GM12878 (cell line): ENCODE data around the gene GJB6. TPM values are rescaled to one million over a fixed set of nuclear protein-coding genes. Genes with fewer than 3 reads are reported as not detected.

ENCODE experiments used
- ATAC-seq: fragments of 200-7000 bp; cut with Tn5 transposase; 3 replicates; pipeline ENCODE4 v1.9.1; 2020; ENCODE audit warnings: mild to moderate bottlenecking, moderate library complexity
- BruUV-seq: library from RNA; stranded (reverse); fragments of 400-500 nt; replicated peaks from 2 replicates; lab custom pipeline; 2021; lab: Mats Ljungman, UMichigan
- CTCF ChIA-PET: fragments of 300-600 bp; sonication (Branson Sonifier 250); formaldehyde crosslinking; extraction: SDS; loops from one replicate; lab custom pipeline; 2021; ENCODE audit warnings: inconsistent platforms; lab: Yijun Ruan, JAX
- POLR2A ChIA-PET: fragments of 350-600 bp; formaldehyde crosslinking; extraction: SDS; loops from one replicate; lab custom pipeline; 2021; ENCODE audit warnings: inconsistent platforms; lab: Charles Lee
- RAD21 ChIA-PET: fragments of 300-600 bp; sonication (Branson Sonifier 250); formaldehyde crosslinking; loops from one replicate; lab custom pipeline; 2023; ENCODE audit warnings: antibody characterized with exemption; ENCODE audit not compliant: unreplicated experiment; lab: Charles Lee
- SMC1A ChIA-PET: fragments of 300-600 bp; sonication (Branson Sonifier 250); formaldehyde crosslinking; loops from one replicate; lab custom pipeline; 2023; ENCODE audit not compliant: unreplicated experiment, uncharacterized antibody; lab: Charles Lee
- DNase-seq: peaks from one replicate; pipeline ENCODE4 v3.0.0-alpha.2; 2011; ENCODE audit warnings: low read depth, low spot score
- FAIRE-seq: peaks from 3 replicates; lab custom pipeline; 2011; peaks lifted over from hg19 to GRCh38; lab: Jason Lieb, UNC
- H2AFZ ChIP-seq: 2 replicates; pipeline ENCODE4 v1.6.0; 2011; ENCODE audit warnings: low read depth, low read length, control low read depth; ENCODE audit not compliant: control insufficient read depth
- H3K27ac ChIP-seq: 2 replicates; pipeline ENCODE4 v1.5.1; 2011; ENCODE audit warnings: control low read depth; ENCODE audit not compliant: control insufficient read depth, insufficient read depth
- H3K27me3 ChIP-seq, 2 experiments: replicated peaks in 1 of 2; 2 replicates each; pipeline versions ENCODE4 v1.6.0 to v1.6.1; 2011; ENCODE audit warnings: low read length in 1 of 2; ENCODE audit not compliant: control insufficient read depth in 2 of 2, insufficient read depth in 2 of 2
- H3K36me3 ChIP-seq, 2 experiments: 2 replicates each; pipeline ENCODE4 v1.5.1; 2011; ENCODE audit warnings: low read length in 1 of 2; ENCODE audit not compliant: control insufficient read depth in 2 of 2, insufficient read depth in 2 of 2
- H3K4me1 ChIP-seq: 2 replicates; pipeline ENCODE4 v1.6.1; 2011; ENCODE audit warnings: mild to moderate bottlenecking, low read length, moderate library complexity, mixed read lengths; ENCODE audit not compliant: control insufficient read depth, insufficient read depth
- H3K4me2 ChIP-seq: 2 replicates; pipeline ENCODE4 v1.6.0; 2011; ENCODE audit warnings: control low read depth; ENCODE audit not compliant: control insufficient read depth, insufficient read depth
- H3K4me3 ChIP-seq: fragments of 200-600 bp; sonication (generic); 2 replicates; pipeline ENCODE4 v1.5.1; 2016
- H3K79me2 ChIP-seq: 2 replicates; pipeline ENCODE4 v1.6.0; 2011; ENCODE audit warnings: low read length; ENCODE audit not compliant: control insufficient read depth, insufficient read depth
- H3K9ac ChIP-seq: 2 replicates; pipeline ENCODE4 v1.8.0; 2011; ENCODE audit warnings: low read length, control low read depth, mixed read lengths; ENCODE audit not compliant: control insufficient read depth, insufficient read depth
- H3K9me3 ChIP-seq: replicated peaks from 3 replicates; pipeline ENCODE4 v1.5.1; 2011; ENCODE audit warnings: mild to moderate bottlenecking, low read length; ENCODE audit not compliant: control insufficient read depth, insufficient read depth
- H4K20me1 ChIP-seq: 2 replicates; pipeline ENCODE4 v1.6.0; 2011; ENCODE audit not compliant: control insufficient read depth, insufficient read depth
- BCL3 ChIP-seq: IDR thresholded peaks from 2 replicates; pipeline ENCODE4 v1.6.1; 2011; ENCODE audit warnings: borderline replicate concordance, low read depth, mild to moderate bottlenecking, moderate library complexity, low read length; ENCODE audit not compliant: insufficient read depth, poor library complexity, severe bottlenecking
- CBFB ChIP-seq: IDR thresholded peaks from 2 replicates; pipeline ENCODE4 v1.6.1; 2016; ENCODE audit warnings: antibody characterized with exemption, low read depth
- EZH2 ChIP-seq: IDR thresholded peaks from 2 replicates; pipeline ENCODE4 v1.6.1; 2012; ENCODE audit warnings: low read depth, mild to moderate bottlenecking, control low read depth, inconsistent platforms, low read length, borderline replicate concordance; ENCODE audit not compliant: control insufficient read depth
- FOS ChIP-seq: IDR thresholded peaks from 3 replicates; pipeline ENCODE4 v1.6.1; 2011; ENCODE audit warnings: borderline replicate concordance; ENCODE audit not compliant: insufficient read length; ENCODE audit errors: extremely low read depth
- NFYA ChIP-seq: IDR thresholded peaks from 2 replicates; pipeline ENCODE4 v1.6.1; 2011; ENCODE audit warnings: low read depth, mild to moderate bottlenecking, low read length, improper control_type of control experiment, borderline replicate concordance
- USF1 ChIP-seq: IDR thresholded peaks from 2 replicates; pipeline ENCODE4 v1.6.1; 2011; ENCODE audit warnings: borderline replicate concordance, low read depth, mild to moderate bottlenecking, moderate library complexity, mixed read lengths, low read length; ENCODE audit not compliant: insufficient read depth; ENCODE audit errors: extremely low read length
- WGBS: methylation state at CpG from one replicate; pipeline ENCODE4 v1.1.6; 2016; ENCODE audit warnings: low lambda C conversion rate; ENCODE audit not compliant: insufficient replicate concordance, insufficient coverage; ENCODE audit errors: missing lambda C conversion rate; 5-methylcytosine and 5-hydroxymethylcytosine counted together
- in situ Hi-C: fragments of 300-500 bp; cut with MboI; formaldehyde crosslinking; loops from 9 replicates; pipeline ENCODE4 v1.14.3; 2018; ENCODE audit warnings: mixed read lengths
- intact Hi-C: fragments of 100-400 bp; cut with micrococcal nuclease; formaldehyde crosslinking; loops from one replicate; pipeline ENCODE4 v1.14.2; 2022; ENCODE audit not compliant: unreplicated experiment
- polyA plus RNA-seq, 11 experiments: library from polyadenylated mRNA; depleted of rRNA in 4 of 11; unstranded in 6 of 11; stranded (reverse) in 5 of 11; fragments of >200 nt; fragmentation: Nextera tagmentation in 4 of 11; fragmentation: Illumina TruSeq in 1 of 11; extraction: Ambion mirVana in 4 of 11; extraction: Trizol in 1 of 11; gene quantifications; 1 replicate in 1 of 11; 2 replicates in 10 of 11; pipeline versions ENCODE4 v1.2.1 to v1.2.3, GENCODE V29; 2011 to 2016; ENCODE audit warnings: inconsistent platforms in 2 of 11, missing spikeins in 2 of 11, low read depth in 1 of 11
- total RNA-seq, 4 experiments: library from RNA; depleted of rRNA in 3 of 4; stranded (reverse); fragments of >200 nt in 3 of 4; fragmentation: Illumina TruSeq in 1 of 4; extraction: Trizol in 1 of 4; gene quantifications; 2 replicates each; pipeline versions ENCODE4 v1.2.1 to v1.2.3, GENCODE V29; 2013 to 2021
- TF ChIP-seq, protein P1 (sequence below): fragments of 450-650 bp; conservative IDR thresholded peaks from 2 replicates; pipeline ENCODE4 v1.6.1; 2017; ENCODE audit warnings: mild to moderate bottlenecking, moderate library complexity
- TF ChIP-seq, protein P2 (sequence below): fragments of 450-650 bp; formaldehyde crosslinking; IDR thresholded peaks from 2 replicates; pipeline ENCODE4 v1.4.0; 2020; ENCODE audit warnings: mild to moderate bottlenecking, moderate library complexity
- TF ChIP-seq, protein P3 (sequence below): fragments of 450-650 bp; IDR thresholded peaks from 2 replicates; pipeline ENCODE4 v1.6.1; 2017; ENCODE audit warnings: antibody characterized with exemption, mild to moderate bottlenecking, moderate library complexity
- TF ChIP-seq, protein P4 (sequence below): fragments of 450-650 bp; IDR thresholded peaks from 2 replicates; pipeline ENCODE4 v1.6.1; 2014; ENCODE audit warnings: mild to moderate bottlenecking

Gene GJB6
- total and polyA plus RNA-seq, 10 of the 15 experiments (the other 5 are each of a cell fraction or from before 2014, with no cell fraction given) = 0.03 TPM; not detected in 9

DNA sequence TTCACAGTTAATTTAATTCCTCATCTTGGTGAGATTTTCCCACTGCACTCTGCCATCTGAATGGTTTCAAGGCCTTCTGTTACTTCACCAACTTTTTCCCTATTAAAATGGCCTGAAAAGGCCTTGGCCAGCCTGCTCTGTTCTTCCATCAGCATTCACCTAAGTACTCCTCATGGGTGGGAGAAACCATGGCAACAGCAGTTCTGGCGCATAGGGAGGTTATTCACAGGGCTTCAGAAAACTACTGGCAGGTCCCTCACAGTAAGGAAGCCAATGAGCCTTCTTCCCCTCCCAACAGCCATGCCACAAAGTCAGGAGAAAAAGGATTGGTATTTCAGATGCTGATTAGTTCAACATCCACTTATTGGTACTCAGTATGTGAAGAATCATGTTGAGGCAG, 22.2 kb downstream of the GJB6 start:
- ChIA-PET POLR2A (no interaction called here), SMC1A (interaction anchor here (0.7 kb wide), 1 partner anchor 24 kb away, joined by 3 read pairs; no protein-coding TSS in a partner anchor), CTCF (interaction anchor here (0.7 to 1.0 kb wide), 2 partner anchors 19 to 278 kb away, joined by 3 read pairs; no protein-coding TSS in a partner anchor), RAD21 (no interaction called here)
- in situ Hi-C loops = no loop called here
- no TSS peak for BruUV-seq
- no peaks in the 10 kb centered on the region for H3K9me3 ChIP-seq
- ATAC-seq (no peak), DNase-seq (no peak), FAIRE-seq (no peak)
- no peaks in the 10 kb centered on the region for H3K79me2 ChIP-seq
- no peaks in the 10 kb centered on the region for H4K20me1 ChIP-seq
- no peak overlapping the region for H3K9ac ChIP-seq
- peaks cover 0 to 1% of the 10 kb centered on the region in 2 experiments; a peak in 1 of 4 replicates for H3K27me3 ChIP-seq
- H3K4me2 ChIP-seq = no peak overlapping the region
- H3K4me1 ChIP-seq = no peaks in the 10 kb centered on the region
- no peaks in the 10 kb centered on the region for H3K36me3 ChIP-seq
- no peak overlapping the region for H3K27ac ChIP-seq
- intact Hi-C loops = no loop called here
- H2AFZ ChIP-seq = no peak overlapping the region
- no peak overlapping the region for H3K4me3 ChIP-seq
- 64% methylated on average over 1 of the region's 1 CpG for WGBS
- no peak for TF ChIP-seq FOS
- TF ChIP-seq EZH2 = no peak
- no peak for TF ChIP-seq BCL3
- TF ChIP-seq, protein P1, sequence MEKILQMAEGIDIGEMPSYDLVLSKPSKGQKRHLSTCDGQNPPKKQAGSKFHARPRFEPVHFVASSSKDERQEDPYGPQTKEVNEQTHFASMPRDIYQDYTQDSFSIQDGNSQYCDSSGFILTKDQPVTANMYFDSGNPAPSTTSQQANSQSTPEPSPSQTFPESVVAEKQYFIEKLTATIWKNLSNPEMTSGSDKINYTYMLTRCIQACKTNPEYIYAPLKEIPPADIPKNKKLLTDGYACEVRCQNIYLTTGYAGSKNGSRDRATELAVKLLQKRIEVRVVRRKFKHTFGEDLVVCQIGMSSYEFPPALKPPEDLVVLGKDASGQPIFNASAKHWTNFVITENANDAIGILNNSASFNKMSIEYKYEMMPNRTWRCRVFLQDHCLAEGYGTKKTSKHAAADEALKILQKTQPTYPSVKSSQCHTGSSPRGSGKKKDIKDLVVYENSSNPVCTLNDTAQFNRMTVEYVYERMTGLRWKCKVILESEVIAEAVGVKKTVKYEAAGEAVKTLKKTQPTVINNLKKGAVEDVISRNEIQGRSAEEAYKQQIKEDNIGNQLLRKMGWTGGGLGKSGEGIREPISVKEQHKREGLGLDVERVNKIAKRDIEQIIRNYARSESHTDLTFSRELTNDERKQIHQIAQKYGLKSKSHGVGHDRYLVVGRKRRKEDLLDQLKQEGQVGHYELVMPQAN = no peak
- TF ChIP-seq NFYA = no peak
- TF ChIP-seq, protein P2, sequence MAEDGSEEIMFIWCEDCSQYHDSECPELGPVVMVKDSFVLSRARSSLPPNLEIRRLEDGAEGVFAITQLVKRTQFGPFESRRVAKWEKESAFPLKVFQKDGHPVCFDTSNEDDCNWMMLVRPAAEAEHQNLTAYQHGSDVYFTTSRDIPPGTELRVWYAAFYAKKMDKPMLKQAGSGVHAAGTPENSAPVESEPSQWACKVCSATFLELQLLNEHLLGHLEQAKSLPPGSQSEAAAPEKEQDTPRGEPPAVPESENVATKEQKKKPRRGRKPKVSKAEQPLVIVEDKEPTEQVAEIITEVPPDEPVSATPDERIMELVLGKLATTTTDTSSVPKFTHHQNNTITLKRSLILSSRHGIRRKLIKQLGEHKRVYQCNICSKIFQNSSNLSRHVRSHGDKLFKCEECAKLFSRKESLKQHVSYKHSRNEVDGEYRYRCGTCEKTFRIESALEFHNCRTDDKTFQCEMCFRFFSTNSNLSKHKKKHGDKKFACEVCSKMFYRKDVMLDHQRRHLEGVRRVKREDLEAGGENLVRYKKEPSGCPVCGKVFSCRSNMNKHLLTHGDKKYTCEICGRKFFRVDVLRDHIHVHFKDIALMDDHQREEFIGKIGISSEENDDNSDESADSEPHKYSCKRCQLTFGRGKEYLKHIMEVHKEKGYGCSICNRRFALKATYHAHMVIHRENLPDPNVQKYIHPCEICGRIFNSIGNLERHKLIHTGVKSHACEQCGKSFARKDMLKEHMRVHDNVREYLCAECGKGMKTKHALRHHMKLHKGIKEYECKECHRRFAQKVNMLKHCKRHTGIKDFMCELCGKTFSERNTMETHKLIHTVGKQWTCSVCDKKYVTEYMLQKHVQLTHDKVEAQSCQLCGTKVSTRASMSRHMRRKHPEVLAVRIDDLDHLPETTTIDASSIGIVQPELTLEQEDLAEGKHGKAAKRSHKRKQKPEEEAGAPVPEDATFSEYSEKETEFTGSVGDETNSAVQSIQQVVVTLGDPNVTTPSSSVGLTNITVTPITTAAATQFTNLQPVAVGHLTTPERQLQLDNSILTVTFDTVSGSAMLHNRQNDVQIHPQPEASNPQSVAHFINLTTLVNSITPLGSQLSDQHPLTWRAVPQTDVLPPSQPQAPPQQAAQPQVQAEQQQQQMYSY (CRISPR knock-in tag) = no peak
- no peak for TF ChIP-seq CBFB
- TF ChIP-seq USF1 = no peak
- TF ChIP-seq, protein P3, sequence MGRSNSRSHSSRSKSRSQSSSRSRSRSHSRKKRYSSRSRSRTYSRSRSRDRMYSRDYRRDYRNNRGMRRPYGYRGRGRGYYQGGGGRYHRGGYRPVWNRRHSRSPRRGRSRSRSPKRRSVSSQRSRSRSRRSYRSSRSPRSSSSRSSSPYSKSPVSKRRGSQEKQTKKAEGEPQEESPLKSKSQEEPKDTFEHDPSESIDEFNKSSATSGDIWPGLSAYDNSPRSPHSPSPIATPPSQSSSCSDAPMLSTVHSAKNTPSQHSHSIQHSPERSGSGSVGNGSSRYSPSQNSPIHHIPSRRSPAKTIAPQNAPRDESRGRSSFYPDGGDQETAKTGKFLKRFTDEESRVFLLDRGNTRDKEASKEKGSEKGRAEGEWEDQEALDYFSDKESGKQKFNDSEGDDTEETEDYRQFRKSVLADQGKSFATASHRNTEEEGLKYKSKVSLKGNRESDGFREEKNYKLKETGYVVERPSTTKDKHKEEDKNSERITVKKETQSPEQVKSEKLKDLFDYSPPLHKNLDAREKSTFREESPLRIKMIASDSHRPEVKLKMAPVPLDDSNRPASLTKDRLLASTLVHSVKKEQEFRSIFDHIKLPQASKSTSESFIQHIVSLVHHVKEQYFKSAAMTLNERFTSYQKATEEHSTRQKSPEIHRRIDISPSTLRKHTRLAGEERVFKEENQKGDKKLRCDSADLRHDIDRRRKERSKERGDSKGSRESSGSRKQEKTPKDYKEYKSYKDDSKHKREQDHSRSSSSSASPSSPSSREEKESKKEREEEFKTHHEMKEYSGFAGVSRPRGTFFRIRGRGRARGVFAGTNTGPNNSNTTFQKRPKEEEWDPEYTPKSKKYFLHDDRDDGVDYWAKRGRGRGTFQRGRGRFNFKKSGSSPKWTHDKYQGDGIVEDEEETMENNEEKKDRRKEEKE = no peak
- TF ChIP-seq, protein P4, sequence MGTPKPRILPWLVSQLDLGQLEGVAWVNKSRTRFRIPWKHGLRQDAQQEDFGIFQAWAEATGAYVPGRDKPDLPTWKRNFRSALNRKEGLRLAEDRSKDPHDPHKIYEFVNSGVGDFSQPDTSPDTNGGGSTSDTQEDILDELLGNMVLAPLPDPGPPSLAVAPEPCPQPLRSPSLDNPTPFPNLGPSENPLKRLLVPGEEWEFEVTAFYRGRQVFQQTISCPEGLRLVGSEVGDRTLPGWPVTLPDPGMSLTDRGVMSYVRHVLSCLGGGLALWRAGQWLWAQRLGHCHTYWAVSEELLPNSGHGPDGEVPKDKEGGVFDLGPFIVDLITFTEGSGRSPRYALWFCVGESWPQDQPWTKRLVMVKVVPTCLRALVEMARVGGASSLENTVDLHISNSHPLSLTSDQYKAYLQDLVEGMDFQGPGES = no peak
